Astrocyte of the spinal cord (primary cell): ENCODE data around the gene PDHX.
A peak's percentile ranks its signal among the peaks of the same experiment; 100 is the strongest.

Source experiments
- DNase-seq: peaks from one replicate; pipeline ENCODE4 v3.0.0; 2011; ENCODE audit warnings: low read depth, low spot score
- H3K4me3 ChIP-seq: 2 replicates; pipeline ENCODE4 v1.5.1; 2011; ENCODE audit warnings: low read depth, mild to moderate bottlenecking, low read length, moderate library complexity
- in situ Hi-C: cut with HindIII; loops from 2 replicates; pipeline ENCODE4 v1.10.0; 2017; ENCODE audit warnings: low sequenced_read_pairs
- TF ChIP-seq, protein P1 (sequence below): IDR thresholded peaks from 2 replicates; pipeline ENCODE4 v1.5.1; 2012; ENCODE audit warnings: low read depth, mild to moderate bottlenecking, low read length, inconsistent platforms

The PDHX gene

DNA sequence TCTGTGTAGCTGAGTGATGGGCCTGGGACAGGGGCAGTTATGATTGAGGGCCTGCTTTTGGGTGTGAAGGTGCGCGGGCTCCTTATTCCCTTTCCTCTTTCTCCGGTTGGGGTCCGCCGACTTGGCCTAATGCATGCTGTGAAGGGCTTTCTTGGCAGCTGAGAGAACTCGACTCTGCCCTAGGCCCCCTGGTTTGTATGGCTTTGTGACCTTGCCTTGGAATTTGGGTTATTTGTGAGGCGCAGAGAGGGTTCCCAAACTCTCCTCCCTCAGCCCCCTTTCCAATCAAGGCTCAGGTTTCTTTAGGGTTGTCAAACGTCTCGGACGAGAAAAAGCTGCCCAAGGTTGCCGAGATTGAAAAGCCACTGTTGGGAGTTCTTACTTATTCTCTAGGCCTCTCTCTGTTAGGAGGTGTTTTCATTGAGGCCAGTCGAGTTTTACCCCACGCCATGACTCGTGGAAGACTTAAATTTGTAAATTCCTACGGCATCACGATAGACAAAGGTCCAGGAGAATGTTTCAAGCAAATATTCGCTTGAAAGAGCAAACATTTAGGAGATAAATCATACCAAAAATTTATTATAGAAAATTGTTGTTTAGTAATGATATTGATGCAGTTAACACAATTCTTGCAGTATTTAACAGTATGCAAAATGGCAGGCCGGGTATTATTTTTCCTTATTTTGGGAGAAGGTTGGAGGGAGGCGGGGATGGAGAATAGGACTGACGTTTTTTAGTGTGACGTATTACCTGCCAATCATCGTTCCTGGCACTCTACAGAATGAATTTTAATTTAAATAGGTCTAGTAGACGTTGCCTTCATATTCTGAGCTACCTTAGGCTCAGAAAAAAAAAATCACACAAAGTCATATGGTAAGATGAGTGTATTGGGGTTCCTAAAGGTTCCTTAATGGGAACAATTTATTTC is 689 bp downstream of the PDHX start:
- H3K4me3 ChIP-seq = peak overlapping the region; percentile 97
- in situ Hi-C loops = no loop called here
- TF ChIP-seq, protein P1, sequence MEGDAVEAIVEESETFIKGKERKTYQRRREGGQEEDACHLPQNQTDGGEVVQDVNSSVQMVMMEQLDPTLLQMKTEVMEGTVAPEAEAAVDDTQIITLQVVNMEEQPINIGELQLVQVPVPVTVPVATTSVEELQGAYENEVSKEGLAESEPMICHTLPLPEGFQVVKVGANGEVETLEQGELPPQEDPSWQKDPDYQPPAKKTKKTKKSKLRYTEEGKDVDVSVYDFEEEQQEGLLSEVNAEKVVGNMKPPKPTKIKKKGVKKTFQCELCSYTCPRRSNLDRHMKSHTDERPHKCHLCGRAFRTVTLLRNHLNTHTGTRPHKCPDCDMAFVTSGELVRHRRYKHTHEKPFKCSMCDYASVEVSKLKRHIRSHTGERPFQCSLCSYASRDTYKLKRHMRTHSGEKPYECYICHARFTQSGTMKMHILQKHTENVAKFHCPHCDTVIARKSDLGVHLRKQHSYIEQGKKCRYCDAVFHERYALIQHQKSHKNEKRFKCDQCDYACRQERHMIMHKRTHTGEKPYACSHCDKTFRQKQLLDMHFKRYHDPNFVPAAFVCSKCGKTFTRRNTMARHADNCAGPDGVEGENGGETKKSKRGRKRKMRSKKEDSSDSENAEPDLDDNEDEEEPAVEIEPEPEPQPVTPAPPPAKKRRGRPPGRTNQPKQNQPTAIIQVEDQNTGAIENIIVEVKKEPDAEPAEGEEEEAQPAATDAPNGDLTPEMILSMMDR = no peak
- DNase-seq = no peak

DNA sequence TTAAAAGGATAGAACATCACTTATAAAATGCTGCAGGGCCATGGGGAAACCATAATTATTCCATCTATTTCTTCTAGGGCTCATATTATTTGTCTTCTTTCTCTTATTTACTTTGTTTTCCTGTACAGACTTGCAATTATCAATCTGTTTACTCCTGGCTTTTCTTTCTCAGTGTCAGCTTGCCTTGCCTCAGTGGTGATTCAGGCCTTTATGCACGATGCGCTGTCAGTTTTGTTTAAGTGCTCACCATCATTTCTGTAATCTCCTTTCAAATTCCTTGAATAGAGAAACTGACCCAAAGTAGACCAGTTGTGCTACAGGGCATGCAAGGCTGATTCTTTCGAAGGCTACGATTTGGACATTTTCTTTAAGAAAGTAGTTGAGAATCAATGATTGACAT is 4.7 kb downstream of the PDHX start:
- DNase-seq = no peak
- TF ChIP-seq, protein P1 = no peak
- no peak overlapping the region for H3K4me3 ChIP-seq
- in situ Hi-C loops = no loop called here

DNA sequence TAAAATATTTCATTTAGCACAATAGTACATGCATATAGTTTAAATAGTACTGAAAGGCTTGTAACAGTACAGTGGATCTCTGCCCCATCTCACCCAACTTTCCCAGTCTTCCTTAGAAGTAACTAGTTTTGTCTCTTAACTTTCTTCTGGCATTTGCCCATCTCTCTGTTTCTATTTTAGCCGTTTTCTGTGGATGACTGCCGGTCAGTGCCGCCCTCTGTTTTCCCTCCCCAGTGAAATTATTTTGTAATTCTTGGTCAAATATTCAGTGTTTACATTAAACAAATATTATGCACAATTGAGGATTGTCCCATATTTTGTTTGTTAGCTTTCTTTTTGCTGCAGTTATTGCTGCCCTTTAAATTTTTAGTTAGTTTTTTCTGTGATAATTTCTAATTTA is 8.3 kb downstream of the PDHX start:
- no peak overlapping the region for H3K4me3 ChIP-seq
- no peak for DNase-seq
- TF ChIP-seq, protein P1 = no peak
- in situ Hi-C loops = no loop called here

- H3K4me3 ChIP-seq = no peak overlapping the region
- DNase-seq = peak; percentile 76
- TF ChIP-seq, protein P1 = peak; percentile 58
- in situ Hi-C loops = no loop called here
Measured at GRCh38 chr11:34926101-34926830, 9.8 kb downstream of the PDHX start.

GRCh38 chr11:34926831-34927132 is 10.4 kb downstream of the PDHX start:
- in situ Hi-C loops = no loop called here
- no peak overlapping the region for H3K4me3 ChIP-seq
- DNase-seq = peak; percentile 56
- TF ChIP-seq, protein P1 = no peak

DNA sequence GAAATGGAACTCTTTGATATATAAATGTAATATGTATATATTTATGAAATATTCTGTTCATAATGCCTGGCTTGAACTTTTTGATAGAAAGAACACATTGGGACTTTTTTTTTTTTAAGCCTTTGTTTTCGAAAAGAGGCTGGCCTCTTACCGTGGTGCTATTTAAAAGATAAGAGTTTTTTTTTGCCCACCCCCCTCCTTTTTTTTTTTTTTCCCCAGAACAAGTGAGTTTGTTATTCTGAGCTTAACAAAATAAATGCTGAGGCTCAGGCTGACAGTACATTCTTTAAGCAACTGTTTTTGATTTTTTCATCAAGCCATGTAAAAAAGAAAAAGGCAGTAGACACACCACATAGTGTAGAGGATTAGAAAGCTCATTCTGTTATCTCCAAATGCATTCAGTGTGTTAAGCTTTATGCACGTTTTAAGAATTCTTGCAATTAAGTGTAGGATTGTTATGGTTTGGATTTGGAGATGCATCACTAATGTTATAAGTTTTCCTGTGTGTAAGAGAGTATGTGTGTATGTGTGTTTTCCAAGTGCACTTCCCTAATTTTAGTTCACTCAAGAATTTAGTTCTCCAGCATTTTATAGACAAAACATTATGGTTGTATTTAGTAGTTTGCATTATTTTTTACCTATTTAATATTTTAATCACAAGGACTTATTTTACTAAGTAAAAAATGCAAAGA is 12.0 kb downstream of the PDHX start:
- no peak overlapping the region for H3K4me3 ChIP-seq
- no peak for DNase-seq
- in situ Hi-C loops = no loop called here
- TF ChIP-seq, protein P1 = no peak
